HG03135 (cell line): Measurements from ENCODE around the gene LOXL3.
A peak's percentile ranks its signal among the peaks of the same experiment; 100 is the strongest.
"Not testable (repeated sequence)": the region's sequence is repeated elsewhere in the genome, so short reads cannot be mapped to it uniquely, and the experiment has no call there.

Experiments used
- ATAC-seq: cut with Tn5 transposase; IDR thresholded peaks from one replicate; pipeline ENCODE4 v1.9.1; 2021; ENCODE audit warnings: mild to moderate bottlenecking, moderate library complexity; ENCODE audit not compliant: unreplicated experiment

Gene LOXL3

GRCh38 chr2:74496997-74497776 is 56.6 kb downstream of the LOXL3 start:
- ATAC-seq, result no peak

- no peak for ATAC-seq
These were observed 58.3 kb downstream of the LOXL3 start for GRCh38 chr2:74495440-74495839.

GRCh38 chr2:74493546-74493945 is 60.2 kb downstream of the LOXL3 start:
- ATAC-seq, result no peak

GRCh38 chr2:74491648-74492544 is 61.8 kb downstream of the LOXL3 start:
- no peak for ATAC-seq

GRCh38 chr2:74489906-74490305 is 63.8 kb downstream of the LOXL3 start:
- ATAC-seq, result no peak

- no peak for ATAC-seq
These were observed 64.9 kb downstream of the LOXL3 start for GRCh38 chr2:74488643-74489481.

- ATAC-seq, result no peak
These were observed 67.6 kb downstream of the LOXL3 start for GRCh38 chr2:74486141-74486540.

GRCh38 chr2:74483675-74484164 is 70.0 kb downstream of the LOXL3 start:
- not testable (repeated sequence) for ATAC-seq

GRCh38 chr2:74482801-74483674 is 70.7 kb downstream of the LOXL3 start, which contains the start of the genes CCDC142 and TTC31:
CCDC142 (minus strand) TSS chr2:74482998; CDS start chr2:74482837, 161 bp downstream.
TTC31 (plus strand) TSS chr2:74483081; CDS start chr2:74483096, 15 bp downstream.
- peak; percentile 86 for ATAC-seq
